ENCODE data around the gene IL4I1. TPM values are rescaled to one million over a fixed set of nuclear protein-coding genes. Genes with fewer than 3 reads are reported as not detected.

IL4I1 gene
- total RNA-seq, 1 donor from 2014 or later = 0.24 TPM

GRCh38 chr19:49875857-49876421 lies 20.7 kb downstream of the IL4I1 start:
- TF ChIP-seq CTCF (IDR thresholded peaks at IDR 0.05; ENCODE audit: unreplicated experiment) = no peak
- H3K9me3 Mint-ChIP-seq (ENCODE audit: low read depth) = no peaks in the 10 kb centered on the region
- peaks cover 14% of the 10 kb centered on the region for H3K4me1 Mint-ChIP-seq (ENCODE audit: low read depth)
- no peaks in the 10 kb centered on the region for H3K27me3 Mint-ChIP-seq
- no peak overlapping the region for H3K27ac Mint-ChIP-seq
- peaks cover 6% of the 10 kb centered on the region for H3K36me3 Mint-ChIP-seq (ENCODE audit: insufficient read depth)
- no peak overlapping the region for H3K4me3 Mint-ChIP-seq (ENCODE audit: low read depth)
- DNase-seq (ENCODE audit: low spot score, unreplicated experiment) = peak; percentile 41

GRCh38 chr19:49875177-49875576 lies 21.5 kb downstream of the IL4I1 start:
- TF ChIP-seq CTCF (IDR thresholded peaks at IDR 0.05; ENCODE audit: unreplicated experiment) = no peak
- H3K36me3 Mint-ChIP-seq (ENCODE audit: insufficient read depth) = peaks cover 6% of the 10 kb centered on the region
- H3K27ac Mint-ChIP-seq = no peak overlapping the region
- H3K9me3 Mint-ChIP-seq (ENCODE audit: low read depth) = no peaks in the 10 kb centered on the region
- H3K4me1 Mint-ChIP-seq (ENCODE audit: low read depth) = peaks cover 18% of the 10 kb centered on the region
- DNase-seq (ENCODE audit: low spot score, unreplicated experiment) = no peak
- no peaks in the 10 kb centered on the region for H3K27me3 Mint-ChIP-seq
- no peak overlapping the region for H3K4me3 Mint-ChIP-seq (ENCODE audit: low read depth)

- H3K4me1 Mint-ChIP-seq (ENCODE audit: low read depth) = peaks cover 18% of the 10 kb centered on the region
- H3K27me3 Mint-ChIP-seq = no peaks in the 10 kb centered on the region
- H3K4me3 Mint-ChIP-seq (ENCODE audit: low read depth) = no peak overlapping the region
- no peaks in the 10 kb centered on the region for H3K9me3 Mint-ChIP-seq (ENCODE audit: low read depth)
- peaks cover 6% of the 10 kb centered on the region for H3K36me3 Mint-ChIP-seq (ENCODE audit: insufficient read depth)
- H3K27ac Mint-ChIP-seq = no peak overlapping the region
- no peak for DNase-seq (ENCODE audit: low spot score, unreplicated experiment)
- TF ChIP-seq CTCF (IDR thresholded peaks at IDR 0.05; ENCODE audit: unreplicated experiment) = no peak
Observed at GRCh38 chr19:49874503-49875157, 22.1 kb downstream of the IL4I1 start.

- H3K27me3 Mint-ChIP-seq = no peaks in the 10 kb centered on the region
- no peak for DNase-seq (ENCODE audit: low spot score, unreplicated experiment)
- H3K9me3 Mint-ChIP-seq (ENCODE audit: low read depth) = no peaks in the 10 kb centered on the region
- H3K4me3 Mint-ChIP-seq (ENCODE audit: low read depth) = no peak overlapping the region
- no peak for TF ChIP-seq CTCF (IDR thresholded peaks at IDR 0.05; ENCODE audit: unreplicated experiment)
- peaks cover 3% of the 10 kb centered on the region for H3K36me3 Mint-ChIP-seq (ENCODE audit: insufficient read depth)
- H3K27ac Mint-ChIP-seq = no peak overlapping the region
- H3K4me1 Mint-ChIP-seq (ENCODE audit: low read depth) = peaks cover 17% of the 10 kb centered on the region
Observed at GRCh38 chr19:49873834-49874233, 22.9 kb downstream of the IL4I1 start.

- no peak for TF ChIP-seq CTCF (IDR thresholded peaks at IDR 0.05; ENCODE audit: unreplicated experiment)
- Mint-ChIP-seq H3K4me3 (ENCODE audit: low read depth) (no peak overlapping the region), H3K27ac (no peak overlapping the region), H3K9me3 (ENCODE audit: low read depth) (no peaks in the 10 kb centered on the region), H3K4me1 (ENCODE audit: low read depth) (peaks cover 12% of the 10 kb centered on the region), H3K36me3 (ENCODE audit: insufficient read depth) (peaks cover 3% of the 10 kb centered on the region), H3K27me3 (no peaks in the 10 kb centered on the region)
- no peak for DNase-seq (ENCODE audit: low spot score, unreplicated experiment)
Observed at GRCh38 chr19:49873129-49873521, 23.6 kb downstream of the IL4I1 start.
